ENCODE measurements around the gene CALHM5.

DNA sequence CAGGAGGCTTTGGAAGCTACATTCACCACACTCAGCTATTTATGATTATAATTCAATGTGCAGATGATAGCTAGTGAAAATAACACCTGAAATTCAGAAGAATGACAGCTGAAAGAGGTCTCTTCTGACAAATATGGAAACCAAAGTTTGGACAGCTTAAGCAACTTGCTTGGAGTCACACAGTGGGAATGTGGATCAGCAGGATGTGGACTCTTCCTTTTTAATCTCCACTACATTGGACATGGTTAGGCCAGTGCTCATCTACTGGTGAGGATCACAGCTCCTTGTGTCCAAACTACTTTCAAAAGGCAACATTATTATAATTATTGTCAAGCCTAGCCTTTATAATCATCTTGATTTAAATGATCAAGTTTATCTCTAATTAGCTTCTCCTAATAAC is 23.7 kb downstream of the CALHM5 start:
- TF ChIP-seq, protein P1, sequence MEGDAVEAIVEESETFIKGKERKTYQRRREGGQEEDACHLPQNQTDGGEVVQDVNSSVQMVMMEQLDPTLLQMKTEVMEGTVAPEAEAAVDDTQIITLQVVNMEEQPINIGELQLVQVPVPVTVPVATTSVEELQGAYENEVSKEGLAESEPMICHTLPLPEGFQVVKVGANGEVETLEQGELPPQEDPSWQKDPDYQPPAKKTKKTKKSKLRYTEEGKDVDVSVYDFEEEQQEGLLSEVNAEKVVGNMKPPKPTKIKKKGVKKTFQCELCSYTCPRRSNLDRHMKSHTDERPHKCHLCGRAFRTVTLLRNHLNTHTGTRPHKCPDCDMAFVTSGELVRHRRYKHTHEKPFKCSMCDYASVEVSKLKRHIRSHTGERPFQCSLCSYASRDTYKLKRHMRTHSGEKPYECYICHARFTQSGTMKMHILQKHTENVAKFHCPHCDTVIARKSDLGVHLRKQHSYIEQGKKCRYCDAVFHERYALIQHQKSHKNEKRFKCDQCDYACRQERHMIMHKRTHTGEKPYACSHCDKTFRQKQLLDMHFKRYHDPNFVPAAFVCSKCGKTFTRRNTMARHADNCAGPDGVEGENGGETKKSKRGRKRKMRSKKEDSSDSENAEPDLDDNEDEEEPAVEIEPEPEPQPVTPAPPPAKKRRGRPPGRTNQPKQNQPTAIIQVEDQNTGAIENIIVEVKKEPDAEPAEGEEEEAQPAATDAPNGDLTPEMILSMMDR (IDR thresholded peaks at IDR 0.05 in 4 of 5, conservative IDR thresholded peaks at IDR 0.05 in 1 of 5), result no peak
- no peak for TF ChIP-seq POLR2A (IDR thresholded peaks at IDR 0.05)
